HFFc6 (cell line): Measurements from ENCODE around the gene ZC3H11A. TPM values are rescaled to one million over a fixed set of nuclear protein-coding genes. Genes with fewer than 3 reads are reported as not detected.

Experiments
- DNase-seq: peaks from one replicate; pipeline ENCODE4 v3.0.0-alpha.2; 2018
- H3K27ac Mint-ChIP-seq: 2 replicates; pipeline ENCODE4 v1.8.0; 2020; ENCODE audit warnings: mild to moderate bottlenecking, mixed read lengths
- H3K27me3 Mint-ChIP-seq: 2 replicates; pipeline ENCODE4 v1.8.0; 2021; ENCODE audit warnings: mild to moderate bottlenecking, moderate library complexity, mixed read lengths; ENCODE audit not compliant: insufficient read depth
- H3K36me3 Mint-ChIP-seq: 2 replicates; pipeline ENCODE4 v1.8.0; 2021; ENCODE audit warnings: low read depth, mixed read lengths
- H3K4me1 Mint-ChIP-seq: 2 replicates; pipeline ENCODE4 v1.8.0; 2020; ENCODE audit warnings: low read depth, mixed read lengths
- H3K4me3 Mint-ChIP-seq: 2 replicates; pipeline ENCODE4 v1.8.0; 2020; ENCODE audit warnings: mild to moderate bottlenecking, moderate library complexity, mixed read lengths
- H3K9me3 Mint-ChIP-seq: 2 replicates; pipeline ENCODE4 v1.8.0; 2020; ENCODE audit warnings: mild to moderate bottlenecking, mixed read lengths
- total RNA-seq, 6 experiments: library from RNA; stranded (reverse); fragmentation: NEBNext Ultra II Directional; extraction: Animal tissue kit (Norgen Biotek cat#: 25700); gene quantifications; 2 replicates in 1 of 6; 3 replicates in 5 of 6; pipeline ENCODE4 v1.2.3, GENCODE V29; 2021
- TF ChIP-seq, protein P1 (sequence below): fragments of 200-600 bp; sonication (generic); IDR thresholded peaks from 2 replicates; pipeline ENCODE4 v1.5.0; 2021; ENCODE audit warnings: antibody characterized with exemption, mild to moderate bottlenecking

ZC3H11A gene
- total RNA-seq, 6 experiments from 2014 or later: 53.7 to 66.3 (median 59.2) TPM

DNA sequence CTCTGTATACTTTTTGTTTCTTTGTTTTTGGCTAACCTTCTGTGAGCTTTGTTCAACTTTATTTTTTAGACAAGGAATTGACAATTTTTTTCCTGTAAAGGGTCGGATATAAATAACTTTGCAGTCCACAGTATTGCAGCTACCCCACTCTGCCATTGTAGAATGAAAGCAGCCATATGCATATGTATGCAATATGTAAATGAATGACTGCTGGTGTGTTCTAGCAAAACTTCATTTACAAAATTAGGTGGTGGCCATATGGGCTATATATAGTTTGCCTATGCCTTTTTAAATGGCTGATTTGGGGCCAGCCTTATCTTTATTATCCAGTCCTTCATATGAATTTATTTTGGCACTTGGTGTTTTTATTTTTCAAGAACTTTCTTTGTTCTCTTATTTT is 48.0 kb downstream of the ZC3H11A start:
- Mint-ChIP-seq H3K27me3 (no peaks in the 10 kb centered on the region), H3K4me3 (no peak overlapping the region), H3K27ac (no peak overlapping the region), H3K9me3 (no peaks in the 10 kb centered on the region), H3K36me3 (peaks cover 30% of the 10 kb centered on the region), H3K4me1 (peaks cover 9% of the 10 kb centered on the region)
- DNase-seq: no peak
- TF ChIP-seq, protein P1, sequence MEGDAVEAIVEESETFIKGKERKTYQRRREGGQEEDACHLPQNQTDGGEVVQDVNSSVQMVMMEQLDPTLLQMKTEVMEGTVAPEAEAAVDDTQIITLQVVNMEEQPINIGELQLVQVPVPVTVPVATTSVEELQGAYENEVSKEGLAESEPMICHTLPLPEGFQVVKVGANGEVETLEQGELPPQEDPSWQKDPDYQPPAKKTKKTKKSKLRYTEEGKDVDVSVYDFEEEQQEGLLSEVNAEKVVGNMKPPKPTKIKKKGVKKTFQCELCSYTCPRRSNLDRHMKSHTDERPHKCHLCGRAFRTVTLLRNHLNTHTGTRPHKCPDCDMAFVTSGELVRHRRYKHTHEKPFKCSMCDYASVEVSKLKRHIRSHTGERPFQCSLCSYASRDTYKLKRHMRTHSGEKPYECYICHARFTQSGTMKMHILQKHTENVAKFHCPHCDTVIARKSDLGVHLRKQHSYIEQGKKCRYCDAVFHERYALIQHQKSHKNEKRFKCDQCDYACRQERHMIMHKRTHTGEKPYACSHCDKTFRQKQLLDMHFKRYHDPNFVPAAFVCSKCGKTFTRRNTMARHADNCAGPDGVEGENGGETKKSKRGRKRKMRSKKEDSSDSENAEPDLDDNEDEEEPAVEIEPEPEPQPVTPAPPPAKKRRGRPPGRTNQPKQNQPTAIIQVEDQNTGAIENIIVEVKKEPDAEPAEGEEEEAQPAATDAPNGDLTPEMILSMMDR: no peak

Other genes with a start within 250 kb of the ZC3H11A start
- gene ATP2B4, start 168.8 kb upstream of the ZC3H11A start, total RNA-seq: 100 to 1,000 TPM; 199 to 243 (median 221) TPM
- not detected for gene LAX1, start 30.4 kb upstream of the ZC3H11A start, total RNA-seq
- 10 to 100 TPM; 25.9 to 35.2 (median 30.5) TPM for gene ZBED6, start within 50 bp of the ZC3H11A start, total RNA-seq
- 100 to 1,000 TPM; 154 to 186 (median 163) TPM for gene SNRPE, start 66.0 kb downstream of the ZC3H11A start, total RNA-seq